Muscle layer of colon (tissue), 2 donors: ENCODE results near the gene PMFBP1.

ENCODE experiments used
- H3K27ac ChIP-seq: one replicate; pipeline ENCODE4 v1.7.0; 2013; ENCODE audit warnings: low read depth, mild to moderate bottlenecking, low read length, moderate library complexity
- H3K27me3 ChIP-seq, 2 donors: one replicate each; pipeline ENCODE4 v1.7.0; 2013; ENCODE audit warnings: low read length in 2 of 2, mild to moderate bottlenecking in 2 of 2; ENCODE audit not compliant: insufficient read depth in 2 of 2, control insufficient read depth in 1 of 2
- H3K36me3 ChIP-seq: one replicate; pipeline ENCODE4 v1.7.0; 2013; ENCODE audit warnings: mild to moderate bottlenecking, low read length; ENCODE audit not compliant: insufficient read depth
- H3K4me1 ChIP-seq: one replicate; pipeline ENCODE4 v1.7.0; 2013; ENCODE audit warnings: mild to moderate bottlenecking, low read length; ENCODE audit not compliant: insufficient read depth
- H3K4me3 ChIP-seq, 2 donors: one replicate each; pipeline ENCODE4 v1.7.0; 2013; ENCODE audit warnings: low read length in 2 of 2, low read depth in 1 of 2, mild to moderate bottlenecking in 1 of 2, moderate library complexity in 1 of 2
- H3K9ac ChIP-seq: one replicate; pipeline ENCODE4 v1.7.0; 2013; ENCODE audit warnings: low read length
- H3K9me3 ChIP-seq: one replicate; pipeline ENCODE4 v1.7.0; 2013; ENCODE audit warnings: mild to moderate bottlenecking, low read length
- donor health status: abdominal sarcoma.
- donor health status: Adenocarcinoma of cecum.

Gene PMFBP1

GRCh38 chr16:72072514-72073342 is 99.2 kb downstream of the PMFBP1 start:
- H3K27ac ChIP-seq, result no peak overlapping the region
- H3K27me3 ChIP-seq, result no peaks in the 10 kb centered on the region
- no peak overlapping the region for H3K4me3 ChIP-seq
- no peaks in the 10 kb centered on the region for H3K9me3 ChIP-seq
- no peaks in the 10 kb centered on the region for H3K4me1 ChIP-seq
- no peak overlapping the region for H3K9ac ChIP-seq
- H3K36me3 ChIP-seq, result peaks cover 5% of the 10 kb centered on the region
